HL-60 (cell line): ENCODE data around the gene MYO3B.

Experiments
- SPI1 ChIP-seq: IDR thresholded peaks from 2 replicates; pipeline ENCODE4 v1.6.1; 2012; ENCODE audit warnings: low read depth, mild to moderate bottlenecking, borderline replicate concordance
- TF ChIP-seq, protein P1 (sequence below): IDR thresholded peaks from one replicate; pipeline ENCODE4 v1.5.1; 2011; ENCODE audit warnings: low read length, control low read depth, inconsistent platforms; ENCODE audit not compliant: insufficient read depth

DNA sequence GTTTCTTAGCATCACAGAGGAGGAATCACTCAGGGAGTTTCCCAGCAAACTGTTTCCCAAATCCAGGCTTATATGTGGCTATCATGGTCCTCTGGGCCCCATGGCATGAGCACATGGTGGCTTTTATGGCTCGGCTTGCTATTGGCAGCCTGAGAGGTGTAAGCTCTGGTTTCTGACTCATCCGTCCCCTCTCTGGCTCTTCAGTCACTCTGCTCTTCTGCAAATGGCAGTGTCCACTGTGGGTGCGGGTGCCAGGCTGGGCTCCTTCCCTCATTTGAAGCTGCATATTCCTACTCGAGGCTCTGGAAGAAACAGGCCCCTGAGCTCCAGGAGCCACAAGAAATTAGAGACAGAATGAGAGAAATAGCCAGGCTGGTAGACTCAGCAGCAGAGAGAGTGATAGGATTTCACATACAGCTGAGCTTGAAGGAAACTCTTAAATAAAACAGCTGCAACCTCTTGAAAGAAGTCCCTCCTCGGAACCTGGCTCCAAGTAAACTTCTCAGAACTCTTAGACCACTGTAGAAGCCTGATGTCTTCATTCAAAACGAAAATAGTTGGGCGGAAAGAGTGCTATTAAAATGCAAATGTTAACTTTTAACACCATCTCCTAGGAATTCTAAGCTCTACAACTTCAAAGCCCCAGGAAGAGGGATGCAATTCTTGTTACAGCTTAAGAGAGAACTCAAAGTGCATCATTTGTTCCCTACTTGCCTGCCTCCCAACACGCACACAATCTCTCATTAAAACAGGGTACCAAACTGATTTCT is 324.6 kb downstream of the MYO3B start:
- TF ChIP-seq, protein P1, sequence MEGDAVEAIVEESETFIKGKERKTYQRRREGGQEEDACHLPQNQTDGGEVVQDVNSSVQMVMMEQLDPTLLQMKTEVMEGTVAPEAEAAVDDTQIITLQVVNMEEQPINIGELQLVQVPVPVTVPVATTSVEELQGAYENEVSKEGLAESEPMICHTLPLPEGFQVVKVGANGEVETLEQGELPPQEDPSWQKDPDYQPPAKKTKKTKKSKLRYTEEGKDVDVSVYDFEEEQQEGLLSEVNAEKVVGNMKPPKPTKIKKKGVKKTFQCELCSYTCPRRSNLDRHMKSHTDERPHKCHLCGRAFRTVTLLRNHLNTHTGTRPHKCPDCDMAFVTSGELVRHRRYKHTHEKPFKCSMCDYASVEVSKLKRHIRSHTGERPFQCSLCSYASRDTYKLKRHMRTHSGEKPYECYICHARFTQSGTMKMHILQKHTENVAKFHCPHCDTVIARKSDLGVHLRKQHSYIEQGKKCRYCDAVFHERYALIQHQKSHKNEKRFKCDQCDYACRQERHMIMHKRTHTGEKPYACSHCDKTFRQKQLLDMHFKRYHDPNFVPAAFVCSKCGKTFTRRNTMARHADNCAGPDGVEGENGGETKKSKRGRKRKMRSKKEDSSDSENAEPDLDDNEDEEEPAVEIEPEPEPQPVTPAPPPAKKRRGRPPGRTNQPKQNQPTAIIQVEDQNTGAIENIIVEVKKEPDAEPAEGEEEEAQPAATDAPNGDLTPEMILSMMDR: no peak
- TF ChIP-seq SPI1: no peak
